GM12878 (cell line): ENCODE results near the gene SUOX. TPM values are rescaled to one million over a fixed set of nuclear protein-coding genes. Genes with fewer than 3 reads are reported as not detected.

Source experiments
- CEBPZ ChIP-seq: fragments of 150-350 bp; IDR thresholded peaks from 2 replicates; pipeline ENCODE4 v1.6.1; 2016; ENCODE audit warnings: low read depth, low read length
- MAX ChIP-seq: IDR thresholded peaks from 2 replicates; pipeline ENCODE4 v1.6.1; 2012; ENCODE audit warnings: low read depth, low read length, improper control_type of control experiment
- NFXL1 ChIP-seq: fragments of 450-650 bp; IDR thresholded peaks from 2 replicates; pipeline ENCODE4 v1.6.1; 2017; ENCODE audit warnings: antibody characterized with exemption, mild to moderate bottlenecking, borderline replicate concordance
- SIX5 ChIP-seq: IDR thresholded peaks from 2 replicates; pipeline ENCODE4 v1.6.1; 2011; ENCODE audit warnings: mild to moderate bottlenecking, low read depth, low read length, moderate library complexity; ENCODE audit not compliant: severe bottlenecking
- WRNIP1 ChIP-seq: IDR thresholded peaks from 2 replicates; pipeline ENCODE4 v1.6.1; 2011; ENCODE audit warnings: low read depth, low read length, improper control_type of control experiment, borderline replicate concordance
- ZNF687 ChIP-seq: fragments of 450-650 bp; IDR thresholded peaks from 2 replicates; pipeline ENCODE4 v1.6.1; 2017; ENCODE audit warnings: mild to moderate bottlenecking, moderate library complexity
- polyA plus RNA-seq, 11 experiments: library from polyadenylated mRNA; depleted of rRNA in 4 of 11; unstranded in 6 of 11; stranded (reverse) in 5 of 11; fragments of >200 nt; fragmentation: Nextera tagmentation in 4 of 11; fragmentation: Illumina TruSeq in 1 of 11; extraction: Ambion mirVana in 4 of 11; extraction: Trizol in 1 of 11; gene quantifications; 1 replicate in 1 of 11; 2 replicates in 10 of 11; pipeline versions ENCODE4 v1.2.1 to v1.2.3, GENCODE V29; 2011 to 2016; ENCODE audit warnings: inconsistent platforms in 2 of 11, missing spikeins in 2 of 11, low read depth in 1 of 11
- total RNA-seq, 4 experiments: library from RNA; depleted of rRNA in 3 of 4; stranded (reverse); fragments of >200 nt in 3 of 4; fragmentation: Illumina TruSeq in 1 of 4; extraction: Trizol in 1 of 4; gene quantifications; 2 replicates each; pipeline versions ENCODE4 v1.2.1 to v1.2.3, GENCODE V29; 2013 to 2021

SUOX gene
- total and polyA plus RNA-seq, 10 of the 15 experiments (the other 5 are each of a cell fraction or from before 2014, with no cell fraction given): 5.1 to 18.8 (median 13.4) TPM

GRCh38 chr12:56018356-56018755, 21.3 kb downstream of the SUOX start (continued):
- no peak for TF ChIP-seq ZNF687
- TF ChIP-seq WRNIP1: no peak
- TF ChIP-seq SIX5: no peak
- TF ChIP-seq NFXL1: no peak
- TF ChIP-seq MAX: no peak
- no peak for TF ChIP-seq CEBPZ
